BLaER1 treated with 17β-estradiol and CSF1 and Interleukin-3, amounts not matched to agents 10 nM and 100 nM (cell line): Measurements from ENCODE around the gene MFN2.

ENCODE experiments used
- H3K27ac ChIP-seq, 11 experiments: shearing (Covaris generic); formaldehyde crosslinking; 2 replicates each; pipeline ENCODE4 v1.8.1; 2022
- H3K27me3 ChIP-seq, 11 experiments: shearing (Covaris generic); formaldehyde crosslinking; 2 replicates each; pipeline ENCODE4 v1.8.1; 2022
- H3K36me3 ChIP-seq, 11 experiments: shearing (Covaris generic); formaldehyde crosslinking; 2 replicates each; pipeline ENCODE4 v1.8.1; 2022
- H3K4me1 ChIP-seq, 10 experiments: shearing (Covaris generic); formaldehyde crosslinking; 2 replicates each; pipeline ENCODE4 v1.8.1; 2022
- H3K4me2 ChIP-seq, 11 experiments: shearing (Covaris generic); formaldehyde crosslinking; 2 replicates each; pipeline ENCODE4 v1.8.1; 2022
- H3K4me3 ChIP-seq, 10 experiments: shearing (Covaris generic); formaldehyde crosslinking; 2 replicates each; pipeline ENCODE4 v1.8.1; 2022
- H3K9ac ChIP-seq, 11 experiments: shearing (Covaris generic); formaldehyde crosslinking; 2 replicates each; pipeline ENCODE4 v1.8.1; 2022
- H3K9me3 ChIP-seq, 11 experiments: shearing (Covaris generic); formaldehyde crosslinking; replicated peaks in 1 of 11; 2 replicates each; pipeline ENCODE4 v1.8.1; 2022
- H4K20me1 ChIP-seq, 11 experiments: shearing (Covaris generic); formaldehyde crosslinking; 2 replicates each; pipeline ENCODE4 v1.8.1; 2022
- Cebpa-rat ChIP-seq, 11 experiments: shearing (Covaris generic); IDR thresholded peaks; 2 replicates each; pipeline ENCODE4 v1.8.1; 2022

The MFN2 gene

DNA sequence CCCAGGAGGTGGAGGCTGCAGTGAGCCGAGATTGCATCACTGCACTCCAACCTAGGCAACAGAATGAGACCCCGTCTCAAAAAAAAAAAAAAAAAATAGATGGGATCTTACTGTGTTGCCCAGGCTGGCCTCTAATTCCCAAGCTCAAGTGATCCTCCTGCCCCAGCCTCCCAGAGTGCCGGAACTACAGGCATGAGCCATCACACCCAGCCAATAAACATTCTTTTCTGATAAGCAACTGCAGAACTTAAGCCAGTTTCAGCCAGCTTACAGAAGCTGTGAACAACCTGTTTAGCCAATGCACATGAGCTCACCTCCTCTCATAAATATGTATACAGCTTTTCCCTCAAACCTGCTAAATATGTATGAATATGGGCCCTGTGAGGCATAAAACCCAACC, 35.9 kb downstream of the MFN2 start:
- Histone ChIP-seq H3K9ac (no peak overlapping the region), H3K4me1 (peaks cover 53 to 64% (median 62%) of the 10 kb centered on the region in 10 experiments), H4K20me1 (peaks cover 0 to 10% (median 0%) of the 10 kb centered on the region in 11 experiments; a peak in 3 of 22 replicates), H3K36me3 (peaks cover 13 to 27% (median 18%) of the 10 kb centered on the region in 11 experiments), H3K27ac (no peak overlapping the region), H3K9me3 (no peaks in the 10 kb centered on the region), H3K4me3 (no peak overlapping the region), H3K27me3 (no peaks in the 10 kb centered on the region), H3K4me2 (no peak overlapping the region)
- no peak for TF ChIP-seq Cebpa-rat (IDR thresholded peaks at IDR 0.05)

DNA sequence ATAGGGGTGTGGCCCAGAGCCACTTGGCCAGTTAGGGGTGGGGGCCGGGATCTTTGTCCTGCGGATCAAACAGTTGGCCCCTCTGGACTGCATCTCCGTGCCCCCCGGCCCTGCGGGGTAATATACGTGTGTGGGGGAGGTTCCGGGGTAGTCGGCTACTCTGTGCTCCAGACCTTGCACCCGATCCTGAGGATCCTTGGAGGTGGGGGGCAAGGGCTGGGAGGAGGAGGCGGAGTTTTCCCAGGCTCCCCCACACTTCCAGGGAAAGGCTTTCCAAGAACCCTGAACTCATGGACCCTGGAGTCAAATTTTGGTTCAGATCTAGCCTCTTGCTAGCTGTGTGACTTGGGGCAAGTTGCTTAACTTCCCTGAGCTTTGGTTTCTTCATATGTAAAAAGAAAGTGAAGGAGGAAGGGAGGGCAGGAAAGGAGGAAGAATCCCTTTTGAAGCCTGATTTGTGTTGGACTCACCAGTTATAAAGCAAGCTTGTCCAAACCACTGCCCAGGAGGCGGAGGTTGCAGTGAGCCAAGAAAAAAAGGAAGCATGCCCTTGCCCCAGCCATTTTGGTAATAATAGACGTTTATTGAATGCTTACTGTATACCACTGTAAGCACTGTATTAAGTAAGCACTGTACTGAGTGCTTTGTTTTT, 39.7 kb downstream of the MFN2 start:
- peak in 1 of 11 experiments; percentile 15; a peak in 1 of 22 replicates for TF ChIP-seq Cebpa-rat (IDR thresholded peaks at IDR 0.05)
- Histone ChIP-seq H3K4me3 (peak overlapping the region; percentile 74 to 90 (median 84)), H3K9me3 (no peaks in the 10 kb centered on the region), H3K4me1 (peaks cover 25 to 54% (median 39%) of the 10 kb centered on the region in 10 experiments), H3K36me3 (peaks cover 34 to 40% (median 36%) of the 10 kb centered on the region in 11 experiments), H4K20me1 (peaks cover 0 to 36% (median 15%) of the 10 kb centered on the region in 11 experiments; a peak in 13 of 22 replicates), H3K27me3 (no peaks in the 10 kb centered on the region), H3K4me2 (peak overlapping the region; percentile 85 to 96 (median 89)), H3K9ac (peak overlapping the region; percentile 81 to 91 (median 85)), H3K27ac (peak overlapping the region; percentile 66 to 90 (median 83))

DNA sequence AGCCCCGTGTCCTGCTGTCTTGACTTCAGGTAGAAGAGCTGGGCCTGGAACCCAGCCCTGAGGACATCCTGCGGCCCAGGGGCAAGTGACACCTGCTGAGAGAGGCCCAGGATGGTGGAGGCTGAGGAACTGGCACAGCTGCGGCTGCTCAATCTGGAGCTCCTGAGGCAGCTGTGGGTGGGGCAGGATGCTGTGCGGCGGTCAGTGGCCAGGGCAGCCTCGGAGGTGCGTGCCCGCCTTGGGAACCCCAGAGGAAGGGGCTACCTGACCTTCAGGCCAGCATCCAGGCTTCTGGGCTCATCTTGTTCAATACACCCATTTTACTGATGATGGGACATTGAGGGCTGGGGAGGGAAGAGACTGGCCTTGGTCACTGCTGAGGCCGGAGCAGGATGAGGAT, 41.4 kb downstream of the MFN2 start:
- Histone ChIP-seq H3K9ac (peak overlapping the region; percentile 4 to 55 (median 36); a peak in 9 of 22 replicates), H3K4me3 (no peak overlapping the region), H3K4me2 (peak overlapping the region in 9 of 11 experiments; percentile 0 to 91 (median 51); a peak in 11 of 22 replicates), H3K36me3 (peaks cover 51 to 56% (median 52%) of the 10 kb centered on the region in 11 experiments), H3K27ac (peak overlapping the region in 7 of 11 experiments; percentile 2 to 48 (median 44); a peak in 10 of 22 replicates), H4K20me1 (peaks cover 0 to 52% (median 20%) of the 10 kb centered on the region in 11 experiments; a peak in 14 of 22 replicates), H3K9me3 (no peaks in the 10 kb centered on the region), H3K27me3 (no peaks in the 10 kb centered on the region), H3K4me1 (peaks cover 20 to 52% (median 36%) of the 10 kb centered on the region in 10 experiments; a peak in 19 of 20 replicates)
- no peak for TF ChIP-seq Cebpa-rat (IDR thresholded peaks at IDR 0.05)

DNA sequence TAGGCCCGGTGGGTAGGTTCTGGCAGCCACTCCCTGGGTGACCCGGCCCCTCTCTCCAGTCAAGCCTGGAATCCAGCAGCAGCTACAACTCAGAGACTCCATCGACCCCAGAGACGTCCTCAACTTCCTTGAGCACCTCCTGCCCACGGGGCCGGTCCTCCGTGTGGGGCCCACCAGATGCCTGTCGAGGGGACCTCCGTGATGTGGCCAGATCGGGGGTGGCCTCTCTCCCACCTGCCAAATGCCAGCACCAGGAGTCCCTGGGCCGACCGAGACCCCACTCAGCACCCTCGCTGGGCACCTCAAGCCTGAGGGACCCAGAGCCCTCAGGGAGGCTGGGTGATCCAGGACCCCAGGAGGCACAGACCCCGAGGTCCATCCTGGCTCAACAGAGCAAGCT, 41.8 kb downstream of the MFN2 start:
- H3K27ac ChIP-seq, result peak overlapping the region in 7 of 11 experiments; percentile 2 to 48 (median 44); a peak in 10 of 22 replicates
- TF ChIP-seq Cebpa-rat (IDR thresholded peaks at IDR 0.05), result no peak
- peak overlapping the region in 7 of 11 experiments; percentile 0 to 91 (median 51); a peak in 9 of 22 replicates for H3K4me2 ChIP-seq
- peak overlapping the region in 9 of 11 experiments; percentile 4 to 55 (median 36); a peak in 10 of 22 replicates for H3K9ac ChIP-seq
- peaks cover 20 to 56% (median 36%) of the 10 kb centered on the region in 10 experiments; a peak in 19 of 20 replicates for H3K4me1 ChIP-seq
- no peaks in the 10 kb centered on the region for H3K9me3 ChIP-seq
- no peaks in the 10 kb centered on the region for H3K27me3 ChIP-seq
- H3K36me3 ChIP-seq, result peaks cover 55 to 61% (median 57%) of the 10 kb centered on the region in 11 experiments
- H4K20me1 ChIP-seq, result peaks cover 0 to 56% (median 20%) of the 10 kb centered on the region in 11 experiments; a peak in 14 of 22 replicates
- 0 out of 20 replicates have a peak overlapping the region, but pooled peaks of 1 of the 10 experiments have one; percentile 11 for H3K4me3 ChIP-seq

DNA sequence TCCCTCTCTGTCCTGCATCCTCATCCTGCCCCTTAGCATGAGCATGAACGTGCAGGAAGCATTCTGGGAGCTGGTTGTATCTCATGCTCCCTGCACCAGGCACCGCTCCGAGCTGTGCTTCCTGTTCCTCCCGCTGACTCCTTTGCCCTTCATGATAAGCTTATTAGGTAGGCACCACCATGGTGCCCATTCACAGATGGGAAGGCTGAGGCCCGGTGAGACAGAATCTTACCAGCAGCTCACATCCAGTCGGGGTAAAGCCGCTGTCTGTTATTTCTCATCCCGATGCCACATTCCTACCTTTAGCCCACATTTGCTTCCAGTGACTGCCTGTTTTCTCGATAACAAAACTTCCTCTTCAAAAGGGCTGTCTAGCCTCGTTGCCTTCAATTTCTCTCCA, 46.3 kb downstream of the MFN2 start:
- H3K4me2 ChIP-seq, result no peak overlapping the region; a peak in 1 of 22 replicates
- H3K9me3 ChIP-seq, result no peaks in the 10 kb centered on the region
- peaks cover 2 to 97% (median 53%) of the 10 kb centered on the region in 11 experiments; a peak in 16 of 22 replicates for H4K20me1 ChIP-seq
- peaks cover 73 to 100% (median 97%) of the 10 kb centered on the region in 11 experiments for H3K36me3 ChIP-seq
- H3K4me3 ChIP-seq, result no peak overlapping the region
- no peaks in the 10 kb centered on the region for H3K27me3 ChIP-seq
- no peak overlapping the region for H3K27ac ChIP-seq
- H3K4me1 ChIP-seq, result peaks cover 38 to 77% (median 54%) of the 10 kb centered on the region in 10 experiments
- H3K9ac ChIP-seq, result peak overlapping the region in 1 of 11 experiments; percentile 30; a peak in 1 of 22 replicates
- TF ChIP-seq Cebpa-rat (IDR thresholded peaks at IDR 0.05), result no peak

DNA sequence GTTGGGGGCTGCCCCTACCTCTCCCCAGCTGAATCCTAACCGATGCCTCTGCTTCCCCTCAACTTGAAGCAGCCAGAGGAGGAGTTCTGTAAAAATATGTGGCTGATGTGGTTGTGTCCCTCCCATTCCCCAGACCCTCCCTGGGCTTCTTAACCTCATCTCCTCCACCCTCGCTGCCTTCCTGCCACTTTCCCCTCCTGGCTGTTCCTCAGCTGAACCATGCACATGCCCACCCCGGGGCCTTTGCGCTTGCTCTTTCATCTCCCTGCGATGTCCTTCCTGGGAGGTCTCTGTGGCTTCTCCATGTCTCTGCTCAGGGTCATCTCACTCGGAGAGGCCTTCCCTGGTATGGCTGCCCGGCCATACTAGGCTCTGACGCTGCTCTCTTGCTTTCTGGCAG, 48.0 kb downstream of the MFN2 start:
- Histone ChIP-seq H3K27me3 (no peaks in the 10 kb centered on the region), H3K36me3 (peaks cover 60 to 100% (median 94%) of the 10 kb centered on the region in 11 experiments), H4K20me1 (peaks cover 2 to 93% (median 42%) of the 10 kb centered on the region in 11 experiments; a peak in 15 of 22 replicates), H3K9ac (peak overlapping the region in 10 of 11 experiments; percentile 17 to 65 (median 54); a peak in 12 of 22 replicates), H3K4me2 (peak overlapping the region; percentile 25 to 95 (median 78)), H3K27ac (peak overlapping the region in 6 of 11 experiments; percentile 15 to 71 (median 33); a peak in 7 of 22 replicates), H3K9me3 (no peaks in the 10 kb centered on the region), H3K4me1 (peaks cover 32 to 67% (median 46%) of the 10 kb centered on the region in 10 experiments), H3K4me3 (no peak overlapping the region)
- TF ChIP-seq Cebpa-rat (IDR thresholded peaks at IDR 0.05), result no peak

DNA sequence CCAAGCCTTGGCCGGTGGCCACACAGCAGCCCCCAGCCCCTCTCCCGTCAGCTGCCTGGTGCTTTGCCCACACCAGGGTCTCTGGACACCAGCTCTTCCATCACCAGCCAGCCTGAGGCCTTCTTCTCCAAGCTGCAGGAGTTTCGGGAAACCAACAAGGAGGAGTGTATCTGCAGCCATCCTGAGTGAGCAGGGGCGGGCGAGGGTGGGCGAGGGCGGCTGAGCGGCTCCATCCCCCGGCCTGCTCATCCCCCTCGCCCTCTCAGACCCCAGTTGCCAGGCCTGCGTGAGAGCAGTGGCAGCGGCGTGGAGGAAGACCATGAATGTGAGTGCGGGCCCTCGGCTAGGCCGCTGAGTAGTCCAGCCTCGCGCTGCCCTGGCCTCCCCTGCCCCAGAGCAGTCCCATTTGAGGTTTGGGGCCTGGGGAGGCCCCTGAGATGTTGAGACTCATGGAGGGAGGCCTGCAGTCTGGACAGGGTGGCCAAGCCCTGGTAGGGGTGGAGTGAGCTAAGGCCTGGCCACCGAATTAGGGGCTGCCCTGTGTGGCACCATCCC, 48.8 kb downstream of the MFN2 start:
- no peaks in the 10 kb centered on the region for H3K9me3 ChIP-seq
- no peak for TF ChIP-seq Cebpa-rat (IDR thresholded peaks at IDR 0.05)
- no peaks in the 10 kb centered on the region for H3K27me3 ChIP-seq
- peaks cover 2 to 85% (median 42%) of the 10 kb centered on the region in 11 experiments; a peak in 15 of 22 replicates for H4K20me1 ChIP-seq
- H3K4me3 ChIP-seq, result no peak overlapping the region; a peak in 1 of 20 replicates
- H3K4me2 ChIP-seq, result peak overlapping the region; percentile 25 to 95 (median 78)
- peaks cover 52 to 100% (median 89%) of the 10 kb centered on the region in 11 experiments for H3K36me3 ChIP-seq
- H3K4me1 ChIP-seq, result peaks cover 32 to 67% (median 52%) of the 10 kb centered on the region in 10 experiments
- peak overlapping the region in 8 of 11 experiments; percentile 16 to 74 (median 48); a peak in 10 of 22 replicates for H3K27ac ChIP-seq
- peak overlapping the region; percentile 25 to 72 (median 53); a peak in 19 of 22 replicates for H3K9ac ChIP-seq

DNA sequence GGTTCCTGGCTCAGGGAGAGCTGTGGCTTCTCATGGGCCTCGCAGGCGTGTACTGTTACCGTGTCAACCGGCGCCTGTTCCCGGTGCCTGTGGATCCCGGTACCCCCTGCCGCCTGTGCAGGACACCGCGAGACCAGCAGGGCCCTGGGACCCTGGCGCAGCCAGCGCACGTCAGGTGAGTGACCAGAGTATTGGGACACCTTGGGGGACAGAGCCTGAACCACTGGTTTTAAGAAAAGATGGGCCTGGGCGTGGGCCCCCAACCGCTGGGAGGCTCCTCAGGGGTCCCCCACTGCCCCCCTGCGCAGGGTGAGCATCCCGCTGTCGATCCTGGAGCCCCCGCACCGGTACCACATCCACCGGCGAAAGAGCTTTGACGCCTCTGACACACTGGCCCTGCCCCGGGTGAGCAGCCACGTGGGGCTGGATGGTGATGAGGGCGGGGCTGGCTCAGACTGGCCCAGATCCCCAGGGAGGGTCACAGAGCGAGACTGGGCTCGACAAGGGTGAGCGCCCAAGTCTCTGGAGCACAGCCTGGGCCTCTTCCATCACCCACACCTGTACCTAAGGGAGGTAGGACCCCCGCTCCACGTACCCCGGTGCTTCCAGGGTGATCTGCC, 49.6 kb downstream of the MFN2 start:
- H3K27me3 ChIP-seq, result no peaks in the 10 kb centered on the region
- no peak for TF ChIP-seq Cebpa-rat (IDR thresholded peaks at IDR 0.05)
- peak overlapping the region in 9 of 11 experiments; percentile 10 to 74 (median 33); a peak in 14 of 22 replicates for H3K27ac ChIP-seq
- peaks cover 2 to 88% (median 40%) of the 10 kb centered on the region in 11 experiments; a peak in 15 of 22 replicates for H4K20me1 ChIP-seq
- peaks cover 44 to 94% (median 81%) of the 10 kb centered on the region in 11 experiments for H3K36me3 ChIP-seq
- peak overlapping the region; percentile 25 to 72 (median 53); a peak in 17 of 22 replicates for H3K9ac ChIP-seq
- H3K4me1 ChIP-seq, result peaks cover 32 to 75% (median 60%) of the 10 kb centered on the region in 10 experiments
- no peaks in the 10 kb centered on the region for H3K9me3 ChIP-seq
- no peak overlapping the region; a peak in 1 of 20 replicates for H3K4me3 ChIP-seq
- H3K4me2 ChIP-seq, result peak overlapping the region; percentile 25 to 95 (median 78)
